ENCODE data around the gene THAP3.

DNA sequence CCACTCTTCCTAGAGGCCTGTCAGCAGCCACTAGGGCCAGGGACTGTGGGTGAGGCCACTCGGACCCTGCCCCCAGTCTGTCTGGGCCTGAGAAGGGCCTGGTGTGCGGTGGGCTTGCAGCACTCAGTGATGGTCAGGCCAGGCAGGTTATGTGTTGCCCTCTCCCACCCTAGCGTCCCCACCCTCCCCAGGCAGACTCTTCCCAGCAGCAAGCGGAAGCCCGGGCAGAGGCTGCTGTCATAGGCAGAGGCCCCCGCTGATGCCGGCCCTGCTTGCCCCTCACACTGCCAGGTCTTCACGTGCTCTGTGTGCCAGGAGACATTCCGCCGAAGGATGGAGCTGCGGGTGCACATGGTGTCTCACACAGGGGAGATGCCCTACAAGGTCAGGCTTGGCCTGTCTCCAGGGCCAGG is 38.3 kb upstream of the THAP3 start:
- TF ChIP-seq, protein P1, sequence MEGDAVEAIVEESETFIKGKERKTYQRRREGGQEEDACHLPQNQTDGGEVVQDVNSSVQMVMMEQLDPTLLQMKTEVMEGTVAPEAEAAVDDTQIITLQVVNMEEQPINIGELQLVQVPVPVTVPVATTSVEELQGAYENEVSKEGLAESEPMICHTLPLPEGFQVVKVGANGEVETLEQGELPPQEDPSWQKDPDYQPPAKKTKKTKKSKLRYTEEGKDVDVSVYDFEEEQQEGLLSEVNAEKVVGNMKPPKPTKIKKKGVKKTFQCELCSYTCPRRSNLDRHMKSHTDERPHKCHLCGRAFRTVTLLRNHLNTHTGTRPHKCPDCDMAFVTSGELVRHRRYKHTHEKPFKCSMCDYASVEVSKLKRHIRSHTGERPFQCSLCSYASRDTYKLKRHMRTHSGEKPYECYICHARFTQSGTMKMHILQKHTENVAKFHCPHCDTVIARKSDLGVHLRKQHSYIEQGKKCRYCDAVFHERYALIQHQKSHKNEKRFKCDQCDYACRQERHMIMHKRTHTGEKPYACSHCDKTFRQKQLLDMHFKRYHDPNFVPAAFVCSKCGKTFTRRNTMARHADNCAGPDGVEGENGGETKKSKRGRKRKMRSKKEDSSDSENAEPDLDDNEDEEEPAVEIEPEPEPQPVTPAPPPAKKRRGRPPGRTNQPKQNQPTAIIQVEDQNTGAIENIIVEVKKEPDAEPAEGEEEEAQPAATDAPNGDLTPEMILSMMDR (conservative IDR thresholded peaks at IDR 0.05 in 1 of 2, IDR thresholded peaks at IDR 0.05 in 1 of 2; ENCODE audit: low read depth in 1 of 2, low read length in 2 of 2): no peak
- TF ChIP-seq EZH2 (IDR thresholded peaks at IDR 0.05; ENCODE audit: low read length, missing control alignments): no peak
